NCI-H1105 treated with DMSO at 0.1 percent for 48 hours (cell line): ENCODE data around the gene RMND5A.

Source experiments
- DNase-seq: peaks from one replicate; lab custom pipeline; 2025; lab: John Stamatoyannopoulos, UW

The RMND5A gene

GRCh38 chr2:86765310-86765695, 45.2 kb downstream of the RMND5A start:
- no peak for DNase-seq

GRCh38 chr2:86768189-86768949, 48.3 kb downstream of the RMND5A start:
- no peak for DNase-seq

GRCh38 chr2:86769838-86770237, 49.7 kb downstream of the RMND5A start:
- no peak for DNase-seq

- DNase-seq, result no peak
Observed at GRCh38 chr2:86770816-86771301, 50.8 kb downstream of the RMND5A start.

GRCh38 chr2:86772611-86773010, 52.5 kb downstream of the RMND5A start:
- DNase-seq, result no peak

GRCh38 chr2:86774862-86775261, 54.8 kb downstream of the RMND5A start:
- no peak for DNase-seq

- no peak for DNase-seq
Observed at GRCh38 chr2:86775338-86775737, 55.2 kb downstream of the RMND5A start.

- DNase-seq, result no peak
Observed at GRCh38 chr2:86776532-86776931, 56.4 kb downstream of the RMND5A start.

GRCh38 chr2:86778957-86779356, 58.9 kb downstream of the RMND5A start:
- DNase-seq, result no peak

GRCh38 chr2:86779971-86780370, 59.9 kb downstream of the RMND5A start:
- DNase-seq, result no peak

- no peak for DNase-seq
Observed at GRCh38 chr2:86781363-86781762, 61.3 kb downstream of the RMND5A start.

- no peak for DNase-seq
Observed at GRCh38 chr2:86782748-86783147, 62.7 kb downstream of the RMND5A start.

GRCh38 chr2:86783615-86784339, 63.7 kb downstream of the RMND5A start:
- no peak for DNase-seq

- no peak for DNase-seq
Observed at GRCh38 chr2:86785456-86785855, 65.4 kb downstream of the RMND5A start.

- no peak for DNase-seq
Observed at GRCh38 chr2:86786001-86786536, 66.0 kb downstream of the RMND5A start.

GRCh38 chr2:86787736-86788135, 67.6 kb downstream of the RMND5A start:
- peak; percentile 89 for DNase-seq

- DNase-seq, result no peak
Observed at GRCh38 chr2:86788165-86788564, 68.1 kb downstream of the RMND5A start.

GRCh38 chr2:86788881-86789686, 69.0 kb downstream of the RMND5A start:
- DNase-seq, result peak; percentile 13

- DNase-seq, result no peak
Observed at GRCh38 chr2:86789687-86790133, 69.6 kb downstream of the RMND5A start.

- no peak for DNase-seq
Observed at GRCh38 chr2:86790134-86790675, 70.1 kb downstream of the RMND5A start.

GRCh38 chr2:86790676-86791572, 70.8 kb downstream of the RMND5A start, which contains the start of gene CD8A:
Gene CD8A, minus strand, starts transcription at chr2:86790913. Its CDS starts 88 bp downstream, at chr2:86790825.
- DNase-seq, result no peak
